ENCODE measurements around the gene NDRG4.

Gene NDRG4

DNA sequence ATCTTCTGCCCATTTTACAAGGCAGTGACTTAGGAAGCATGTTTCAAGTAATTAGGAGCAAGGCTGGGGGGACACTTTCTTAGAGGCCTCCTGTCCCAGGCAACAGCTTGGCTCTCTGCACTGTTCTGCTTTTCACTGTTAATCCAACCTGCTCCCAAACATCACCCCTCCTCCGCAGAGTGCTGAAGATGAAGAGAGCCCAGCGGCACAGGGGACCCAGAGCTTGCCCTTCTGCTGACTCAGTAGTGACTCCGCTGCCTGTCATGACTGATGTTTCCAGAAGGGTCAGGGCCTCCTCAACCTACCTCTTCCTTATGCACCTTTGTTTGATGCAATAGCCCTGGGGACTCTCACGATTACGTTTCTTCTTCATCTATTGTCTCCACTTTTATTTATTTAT, 38.9 kb upstream of the NDRG4 start:
- TF ChIP-seq, protein P1, sequence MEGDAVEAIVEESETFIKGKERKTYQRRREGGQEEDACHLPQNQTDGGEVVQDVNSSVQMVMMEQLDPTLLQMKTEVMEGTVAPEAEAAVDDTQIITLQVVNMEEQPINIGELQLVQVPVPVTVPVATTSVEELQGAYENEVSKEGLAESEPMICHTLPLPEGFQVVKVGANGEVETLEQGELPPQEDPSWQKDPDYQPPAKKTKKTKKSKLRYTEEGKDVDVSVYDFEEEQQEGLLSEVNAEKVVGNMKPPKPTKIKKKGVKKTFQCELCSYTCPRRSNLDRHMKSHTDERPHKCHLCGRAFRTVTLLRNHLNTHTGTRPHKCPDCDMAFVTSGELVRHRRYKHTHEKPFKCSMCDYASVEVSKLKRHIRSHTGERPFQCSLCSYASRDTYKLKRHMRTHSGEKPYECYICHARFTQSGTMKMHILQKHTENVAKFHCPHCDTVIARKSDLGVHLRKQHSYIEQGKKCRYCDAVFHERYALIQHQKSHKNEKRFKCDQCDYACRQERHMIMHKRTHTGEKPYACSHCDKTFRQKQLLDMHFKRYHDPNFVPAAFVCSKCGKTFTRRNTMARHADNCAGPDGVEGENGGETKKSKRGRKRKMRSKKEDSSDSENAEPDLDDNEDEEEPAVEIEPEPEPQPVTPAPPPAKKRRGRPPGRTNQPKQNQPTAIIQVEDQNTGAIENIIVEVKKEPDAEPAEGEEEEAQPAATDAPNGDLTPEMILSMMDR (conservative IDR thresholded peaks at IDR 0.05; ENCODE audit: control insufficient read depth, insufficient read depth, low read depth, low read length) = no peak
- no peak for DNase-seq (ENCODE audit: low read depth)
- H3K4me3 ChIP-seq (ENCODE audit: control insufficient read depth, low read depth, low read length) = no peak overlapping the region

DNA sequence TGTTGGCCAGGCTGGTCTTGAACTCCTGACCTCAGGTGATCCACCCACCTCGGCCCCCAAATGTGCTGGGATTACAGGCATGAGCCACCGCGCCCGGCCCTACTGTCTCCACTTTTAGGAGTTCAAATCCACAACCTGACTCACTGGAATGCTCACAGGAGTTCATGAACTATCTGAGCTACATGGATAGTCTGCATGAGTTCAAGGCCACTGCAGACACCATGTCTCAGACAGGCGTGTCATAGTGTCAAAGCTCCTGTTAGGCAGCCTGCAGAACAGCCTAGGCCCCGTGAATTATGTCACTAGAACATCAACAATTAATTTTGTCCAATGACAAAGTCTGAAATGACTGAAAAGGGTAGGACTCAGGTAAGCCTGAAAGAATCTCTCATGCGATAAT, 38.3 kb upstream of the NDRG4 start:
- DNase-seq (ENCODE audit: low read depth) = no peak
- no peak overlapping the region for H3K4me3 ChIP-seq (ENCODE audit: control insufficient read depth, low read depth, low read length)
- TF ChIP-seq, protein P1 (conservative IDR thresholded peaks at IDR 0.05; ENCODE audit: control insufficient read depth, insufficient read depth, low read depth, low read length) = no peak

DNA sequence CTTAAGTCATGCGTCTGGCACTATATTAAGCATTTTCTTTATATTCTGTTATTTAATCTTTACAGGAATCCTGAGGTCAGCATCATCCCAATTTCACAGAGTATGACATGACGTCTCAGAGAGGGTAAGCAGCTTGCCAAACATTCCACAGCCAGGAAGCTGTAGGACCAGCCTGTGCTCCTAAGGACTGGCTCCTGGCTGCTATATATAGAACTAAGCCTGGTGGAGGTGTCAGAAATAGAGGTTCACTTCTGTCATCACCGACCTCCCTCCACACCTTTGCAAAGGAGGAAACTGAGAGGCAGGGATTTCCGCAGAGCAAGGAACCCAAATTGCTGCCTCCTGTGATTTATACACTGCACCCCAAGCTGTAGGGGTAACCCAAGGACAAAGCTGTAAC, 37.9 kb upstream of the NDRG4 start:
- DNase-seq (ENCODE audit: low read depth) = no peak
- H3K4me3 ChIP-seq (ENCODE audit: control insufficient read depth, low read depth, low read length) = no peak overlapping the region
- TF ChIP-seq, protein P1 (conservative IDR thresholded peaks at IDR 0.05; ENCODE audit: control insufficient read depth, insufficient read depth, low read depth, low read length) = no peak

DNA sequence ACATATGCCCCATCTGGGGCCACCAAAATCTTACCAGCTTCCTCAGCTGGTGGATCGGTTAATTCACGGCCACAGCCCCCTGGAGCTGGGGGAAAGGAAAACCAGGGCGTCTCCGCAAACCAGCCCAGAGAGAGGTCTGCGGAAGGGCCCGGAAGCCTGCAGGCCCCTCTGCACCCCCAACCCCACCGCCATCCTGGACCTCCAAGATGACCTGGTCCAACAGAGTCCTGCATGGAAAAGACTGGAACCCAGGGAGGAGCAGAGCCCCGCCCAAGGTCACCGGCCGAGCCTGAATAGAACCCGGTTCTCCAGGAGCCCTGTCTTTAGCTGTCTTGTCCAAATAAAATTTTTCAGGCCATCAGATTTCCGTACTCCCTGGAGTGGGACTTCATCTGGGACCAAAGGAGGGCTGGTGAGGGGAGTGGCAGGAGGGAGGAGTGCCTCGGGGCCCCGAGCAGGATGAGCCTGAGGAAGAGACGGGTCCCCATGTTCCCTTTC, 37.4 kb upstream of the NDRG4 start:
- no peak overlapping the region for H3K4me3 ChIP-seq (ENCODE audit: control insufficient read depth, low read depth, low read length)
- DNase-seq (ENCODE audit: low read depth) = no peak
- TF ChIP-seq, protein P1 (conservative IDR thresholded peaks at IDR 0.05; ENCODE audit: control insufficient read depth, insufficient read depth, low read depth, low read length) = no peak

DNA sequence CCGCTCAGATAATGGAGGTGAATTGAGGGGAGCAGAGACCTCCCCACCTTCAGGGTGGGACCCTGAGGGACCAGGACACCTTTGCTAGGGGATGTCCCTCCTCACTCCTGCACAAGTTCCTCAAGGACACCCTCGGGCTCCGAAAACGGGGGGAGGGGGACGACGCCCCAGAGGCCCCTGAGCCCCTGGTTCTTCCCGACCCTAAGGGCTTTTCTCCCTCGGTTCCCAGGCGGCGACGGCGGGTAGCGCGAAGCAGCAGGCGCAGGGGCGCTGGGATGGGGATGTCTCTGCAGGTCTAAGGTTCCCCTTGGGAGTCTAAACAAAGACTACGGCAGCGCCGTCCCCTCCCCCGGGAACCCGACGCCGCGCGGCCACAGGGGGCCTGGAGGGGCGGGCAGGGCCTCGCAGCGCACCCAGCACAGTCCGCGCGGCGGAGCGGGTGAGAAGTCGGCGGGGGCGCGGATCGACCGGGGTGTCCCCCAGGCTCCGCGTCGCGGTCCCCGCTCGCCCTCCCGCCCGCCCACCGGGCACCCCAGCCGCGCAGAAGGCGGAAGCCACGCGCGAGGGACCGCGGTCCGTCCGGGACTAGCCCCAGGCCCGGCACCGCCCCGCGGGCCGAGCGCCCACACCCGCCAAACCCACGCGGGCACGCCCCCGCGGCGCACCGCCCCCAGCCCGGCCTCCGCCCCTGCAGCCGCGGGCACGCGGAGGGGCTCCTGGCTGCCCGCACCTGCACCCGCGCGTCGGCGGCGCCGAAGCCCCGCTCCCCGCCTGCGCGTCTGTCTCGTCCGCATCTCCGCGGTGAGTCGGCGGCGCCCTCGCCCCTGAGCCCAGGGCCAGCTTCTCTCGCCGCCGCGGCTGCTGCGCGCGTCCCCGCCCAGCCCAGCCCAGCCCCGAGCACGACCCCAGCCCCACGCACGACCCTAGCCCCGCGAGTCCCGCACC, 36.7 kb upstream of the NDRG4 start:
- TF ChIP-seq, protein P1 (conservative IDR thresholded peaks at IDR 0.05; ENCODE audit: control insufficient read depth, insufficient read depth, low read depth, low read length) = no peak
- H3K4me3 ChIP-seq (ENCODE audit: control insufficient read depth, low read depth, low read length) = no peak overlapping the region
- DNase-seq (ENCODE audit: low read depth) = no peak

DNA sequence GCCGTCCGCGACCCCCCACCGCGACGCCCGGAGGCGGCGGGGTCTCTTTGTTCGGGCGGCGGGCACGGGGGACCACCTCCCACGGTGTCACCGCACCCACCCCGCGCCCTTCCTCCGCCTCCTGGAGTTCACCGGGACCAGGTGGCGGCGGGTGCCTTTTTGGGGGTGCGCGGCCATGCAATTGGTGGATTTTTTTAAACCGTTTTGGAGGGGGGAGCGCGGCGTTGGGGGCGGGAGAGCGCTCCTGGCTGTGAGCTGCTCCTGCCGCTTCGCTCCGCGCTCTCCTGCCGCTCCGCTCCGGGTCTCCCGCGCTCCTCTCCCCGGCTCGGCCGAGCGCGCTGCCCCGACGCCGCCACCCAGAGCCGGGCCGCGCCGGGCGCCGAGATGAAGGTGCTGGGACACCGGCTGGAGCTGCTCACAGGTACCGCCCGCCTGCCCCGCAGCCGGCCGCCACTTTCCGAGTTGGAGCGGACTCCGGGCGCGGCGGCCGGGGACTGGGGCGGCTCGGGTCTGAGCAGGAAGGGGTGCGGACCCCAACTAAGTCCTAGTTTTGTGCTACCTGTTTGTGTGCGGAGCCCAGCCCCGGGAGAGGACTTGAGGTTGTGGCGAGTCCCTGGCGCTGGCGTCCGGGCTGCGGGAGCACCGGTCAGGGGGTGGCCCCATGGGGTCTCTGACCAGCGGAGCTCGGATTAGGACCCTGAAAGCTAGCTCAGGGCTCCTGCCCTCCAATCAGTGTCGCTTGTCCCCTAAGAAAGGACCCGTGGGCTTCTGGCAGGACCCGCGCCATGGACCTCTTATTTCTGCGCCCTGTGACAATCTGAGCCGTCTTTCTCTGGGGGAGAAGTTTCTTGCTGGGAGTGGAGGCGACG, 35.7 kb upstream of the NDRG4 start:
- no peak for DNase-seq (ENCODE audit: low read depth)
- H3K4me3 ChIP-seq (ENCODE audit: control insufficient read depth, low read depth, low read length) = no peak overlapping the region
- TF ChIP-seq, protein P1 (conservative IDR thresholded peaks at IDR 0.05; ENCODE audit: control insufficient read depth, insufficient read depth, low read depth, low read length) = no peak
